Stimulated activated memory B cell treated with anti-CD40 and anti-IgM and Interleukin-4, amounts not matched to agents 10 μg/mL and 1 μg/mL and 100 μg/mL, for 72 hours (primary cell): ENCODE data around the gene RAI14.

Experiments
- ATAC-seq: fragments of 150-1000 bp; cut with Tn5 transposase; 2 replicates; pipeline ENCODE4 v1.10.0; 2021
- H3K27ac Mint-ChIP-seq: one replicate; pipeline ENCODE4 v1.8.0; 2022; ENCODE audit warnings: mild to moderate bottlenecking, mixed read lengths
- H3K27me3 Mint-ChIP-seq: one replicate; pipeline ENCODE4 v1.8.0; 2022; ENCODE audit warnings: mixed read lengths
- H3K36me3 Mint-ChIP-seq: one replicate; pipeline ENCODE4 v1.8.0; 2022; ENCODE audit warnings: mixed read lengths
- H3K4me1 Mint-ChIP-seq: one replicate; pipeline ENCODE4 v1.8.0; 2022; ENCODE audit warnings: mixed read lengths
- H3K4me3 Mint-ChIP-seq: one replicate; pipeline ENCODE4 v1.8.0; 2022; ENCODE audit warnings: mild to moderate bottlenecking, moderate library complexity, mixed read lengths
- H3K9me3 Mint-ChIP-seq: one replicate; pipeline ENCODE4 v1.8.0; 2022; ENCODE audit warnings: mixed read lengths

The RAI14 gene

DNA sequence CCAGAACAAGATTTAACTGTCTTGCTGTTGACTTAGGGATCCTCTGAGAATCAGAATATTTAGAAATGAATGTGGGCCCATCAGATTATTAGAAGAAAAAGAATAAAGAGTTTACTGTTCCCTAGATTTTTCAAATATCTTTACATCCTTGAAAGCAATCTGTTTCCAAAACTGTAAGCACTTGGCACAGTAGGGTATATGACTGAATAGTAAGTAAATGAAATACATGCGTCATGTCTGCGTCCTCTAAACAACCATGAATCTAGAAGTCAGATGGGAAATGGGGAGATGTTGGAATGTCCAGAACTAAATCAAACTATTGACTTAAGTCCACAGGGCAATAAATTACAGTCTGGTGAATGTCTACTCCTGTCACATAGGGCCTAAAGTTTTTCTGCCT lies 209.0 kb downstream of the RAI14 start:
- no peak for ATAC-seq
- H3K4me1 Mint-ChIP-seq, result no peaks in the 10 kb centered on the region
- no peaks in the 10 kb centered on the region for H3K36me3 Mint-ChIP-seq
- no peaks in the 10 kb centered on the region for H3K9me3 Mint-ChIP-seq
- no peaks in the 10 kb centered on the region for H3K27me3 Mint-ChIP-seq
- H3K4me3 Mint-ChIP-seq, result no peak overlapping the region
- H3K27ac Mint-ChIP-seq, result no peak overlapping the region

DNA sequence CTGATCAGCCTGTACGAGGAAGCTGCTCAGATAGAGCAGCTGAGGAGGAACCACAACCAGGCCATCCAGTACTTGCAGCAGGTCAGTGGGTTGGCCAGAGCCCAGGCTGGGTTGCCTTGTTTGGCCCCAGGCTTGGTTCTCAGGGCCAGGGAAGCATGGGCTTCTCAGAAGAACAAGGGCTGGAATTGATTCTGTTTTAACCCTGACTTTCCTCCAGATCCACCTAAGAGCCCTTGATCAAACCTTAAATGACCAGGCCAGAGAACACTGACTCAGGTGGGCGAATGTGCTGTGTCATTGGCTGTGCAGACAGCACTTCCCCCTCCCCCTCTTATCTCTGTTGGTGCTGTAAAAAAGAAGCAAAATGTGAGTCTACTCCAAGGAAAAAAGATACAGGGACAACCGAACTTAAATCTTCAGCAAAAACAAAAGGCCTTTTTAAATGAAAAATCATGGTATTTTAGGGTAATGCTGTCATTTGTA lies 210.9 kb downstream of the RAI14 start:
- Mint-ChIP-seq H3K9me3 (no peaks in the 10 kb centered on the region), H3K36me3 (no peaks in the 10 kb centered on the region), H3K4me3 (no peak overlapping the region), H3K4me1 (no peaks in the 10 kb centered on the region), H3K27me3 (no peaks in the 10 kb centered on the region), H3K27ac (no peak overlapping the region)
- no peak for ATAC-seq

DNA sequence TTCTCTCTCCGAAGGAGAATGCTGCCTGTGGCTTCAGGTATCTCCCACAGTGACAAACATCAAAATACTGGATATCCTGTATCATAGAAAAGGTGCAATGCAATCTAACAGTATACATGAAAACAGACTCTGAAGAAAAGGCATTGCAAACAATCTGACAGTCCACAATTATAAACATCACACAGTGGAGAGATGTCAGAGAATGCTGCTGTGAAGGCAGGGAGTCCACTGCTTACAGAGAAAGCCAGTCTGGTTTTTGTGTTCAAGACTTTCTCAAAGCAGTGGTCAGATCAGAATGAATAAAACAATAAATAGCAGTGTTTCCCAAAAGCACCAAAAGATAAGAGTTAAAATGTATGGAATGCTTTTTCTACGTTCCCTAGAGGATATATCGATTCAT lies 211.5 kb downstream of the RAI14 start:
- no peaks in the 10 kb centered on the region for H3K4me1 Mint-ChIP-seq
- H3K27ac Mint-ChIP-seq, result no peak overlapping the region
- H3K9me3 Mint-ChIP-seq, result no peaks in the 10 kb centered on the region
- no peaks in the 10 kb centered on the region for H3K36me3 Mint-ChIP-seq
- no peak overlapping the region for H3K4me3 Mint-ChIP-seq
- no peaks in the 10 kb centered on the region for H3K27me3 Mint-ChIP-seq
- no peak for ATAC-seq

DNA sequence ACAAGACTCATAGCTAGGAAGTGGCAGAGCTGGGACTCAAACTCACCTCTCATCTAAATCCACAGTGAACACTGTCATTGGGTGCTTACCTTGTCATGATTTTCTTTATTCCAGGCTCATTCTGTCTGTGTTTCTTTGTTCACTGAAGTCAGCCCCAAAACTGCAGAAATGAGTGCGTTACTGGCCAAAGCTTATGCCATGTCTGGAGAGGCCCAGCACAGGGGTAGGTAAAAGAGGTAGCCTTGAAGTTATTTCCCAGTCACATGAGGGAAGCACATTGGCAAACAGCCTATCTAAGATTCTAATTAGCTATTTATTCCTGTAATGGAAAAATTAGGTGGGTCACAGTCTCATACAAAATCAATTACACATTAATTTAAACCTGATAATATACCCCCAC lies 212.7 kb downstream of the RAI14 start:
- no peak for ATAC-seq
- H3K36me3 Mint-ChIP-seq, result no peaks in the 10 kb centered on the region
- H3K9me3 Mint-ChIP-seq, result no peaks in the 10 kb centered on the region
- no peak overlapping the region for H3K27ac Mint-ChIP-seq
- H3K27me3 Mint-ChIP-seq, result no peaks in the 10 kb centered on the region
- H3K4me3 Mint-ChIP-seq, result no peak overlapping the region
- no peaks in the 10 kb centered on the region for H3K4me1 Mint-ChIP-seq

DNA sequence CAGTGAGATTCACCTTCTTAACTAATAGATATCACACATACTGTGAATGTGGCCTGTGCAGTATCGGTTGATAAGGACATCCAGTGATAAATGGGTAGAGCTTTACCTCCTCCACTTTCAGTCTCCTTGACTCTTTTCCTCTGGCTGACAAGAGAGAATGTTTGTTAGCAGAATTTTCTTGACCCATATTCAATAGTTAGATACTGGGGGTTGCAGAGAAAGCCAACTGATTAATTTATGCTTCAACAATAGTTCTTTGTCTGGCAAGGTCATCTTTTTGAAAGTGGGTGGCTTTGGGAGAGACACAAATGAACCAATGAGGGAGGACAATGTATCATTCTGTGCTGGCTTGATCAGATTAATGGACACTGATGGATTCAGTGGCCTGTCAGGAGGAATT lies 213.1 kb downstream of the RAI14 start:
- ATAC-seq, result no peak
- no peaks in the 10 kb centered on the region for H3K36me3 Mint-ChIP-seq
- H3K4me3 Mint-ChIP-seq, result no peak overlapping the region
- H3K9me3 Mint-ChIP-seq, result no peaks in the 10 kb centered on the region
- no peaks in the 10 kb centered on the region for H3K27me3 Mint-ChIP-seq
- H3K27ac Mint-ChIP-seq, result no peak overlapping the region
- no peaks in the 10 kb centered on the region for H3K4me1 Mint-ChIP-seq

DNA sequence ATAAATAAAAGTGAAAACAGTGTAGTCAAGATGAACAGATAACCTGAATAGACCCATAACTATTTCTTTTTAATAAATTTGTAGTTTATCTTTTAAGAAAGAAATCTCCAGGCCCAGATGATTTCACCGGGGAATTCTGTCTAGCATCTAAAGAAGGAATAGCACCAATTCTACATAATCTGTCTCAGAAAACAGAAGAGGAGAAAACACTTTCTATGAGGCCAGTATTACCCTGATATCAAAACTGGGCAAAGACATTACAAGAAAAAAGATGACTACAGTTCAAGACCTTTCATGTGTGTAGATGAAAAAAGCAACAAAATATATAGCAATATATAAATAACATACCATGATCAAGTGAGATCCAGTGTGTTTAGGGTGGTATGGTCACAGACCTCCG lies 214.3 kb downstream of the RAI14 start:
- H3K36me3 Mint-ChIP-seq, result no peaks in the 10 kb centered on the region
- H3K4me1 Mint-ChIP-seq, result no peaks in the 10 kb centered on the region
- no peak for ATAC-seq
- no peak overlapping the region for H3K27ac Mint-ChIP-seq
- no peak overlapping the region for H3K4me3 Mint-ChIP-seq
- peaks cover under 1% of the 10 kb centered on the region for H3K9me3 Mint-ChIP-seq
- H3K27me3 Mint-ChIP-seq, result no peaks in the 10 kb centered on the region

DNA sequence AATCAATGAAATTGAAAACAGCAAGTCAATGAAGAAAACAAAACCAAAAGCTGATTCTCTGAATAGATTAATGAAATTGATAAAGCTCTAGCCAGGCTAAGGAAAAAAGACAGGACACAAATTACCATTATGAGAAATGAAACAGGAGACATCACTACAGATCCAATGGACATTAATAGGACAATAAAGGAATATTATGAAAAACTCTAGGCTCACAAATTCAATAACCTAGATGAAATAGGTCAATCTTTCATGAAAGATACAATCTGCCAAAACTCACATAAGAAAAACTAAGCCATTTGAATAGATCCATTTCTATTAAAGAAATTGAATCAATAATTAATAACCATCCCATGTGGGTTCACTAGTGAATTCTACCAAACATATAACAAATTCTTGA lies 220.1 kb downstream of the RAI14 start:
- Mint-ChIP-seq H3K4me3 (no peak overlapping the region), H3K36me3 (peaks cover 5% of the 10 kb centered on the region), H3K4me1 (no peaks in the 10 kb centered on the region), H3K27me3 (no peaks in the 10 kb centered on the region), H3K9me3 (peaks cover 10% of the 10 kb centered on the region), H3K27ac (no peak overlapping the region)
- ATAC-seq, result no peak

DNA sequence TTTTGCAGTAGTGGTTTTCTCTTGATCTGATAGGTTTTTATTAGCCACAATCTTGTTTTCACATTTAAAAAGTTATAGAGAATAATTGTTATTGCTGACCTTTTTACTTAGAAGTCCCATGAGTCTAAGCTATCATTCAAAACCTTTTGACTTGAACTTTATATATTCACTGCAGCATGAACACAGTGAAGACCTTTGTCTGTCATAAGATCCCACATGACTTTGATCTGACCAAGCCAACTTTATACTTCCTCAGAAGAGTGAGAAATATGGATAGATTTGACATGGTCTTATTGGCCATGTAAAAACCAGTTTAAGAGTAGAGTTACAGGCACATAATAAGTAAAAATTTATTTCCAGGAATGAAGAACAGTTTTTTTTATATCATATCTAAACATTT lies 225.1 kb downstream of the RAI14 start:
- no peak overlapping the region for H3K4me3 Mint-ChIP-seq
- no peak for ATAC-seq
- no peaks in the 10 kb centered on the region for H3K36me3 Mint-ChIP-seq
- H3K9me3 Mint-ChIP-seq, result peaks cover 3% of the 10 kb centered on the region
- no peaks in the 10 kb centered on the region for H3K27me3 Mint-ChIP-seq
- H3K27ac Mint-ChIP-seq, result no peak overlapping the region
- H3K4me1 Mint-ChIP-seq, result no peaks in the 10 kb centered on the region
